GM12878 (cell line): ENCODE measurements around the gene CCDC57. TPM values are rescaled to one million over a fixed set of nuclear protein-coding genes. Genes with fewer than 3 reads are reported as not detected.
A peak's percentile ranks its signal among the peaks of the same experiment; 100 is the strongest.

ENCODE experiments used
- ATF7 ChIP-seq: fragments of 450-650 bp; IDR thresholded peaks from 2 replicates; pipeline ENCODE4 v1.6.1; 2016; ENCODE audit warnings: low read depth, mild to moderate bottlenecking
- CBX3 ChIP-seq: fragments of 200-600 bp; sonication (generic); IDR thresholded peaks from 2 replicates; pipeline ENCODE4 v1.6.1; 2016; ENCODE audit warnings: low read depth, borderline replicate concordance
- CEBPB ChIP-seq, 2 experiments: fragments of 150-350 bp in 1 of 2; IDR thresholded peaks; 2 replicates each; pipeline ENCODE4 v1.6.1; 2012 to 2014; ENCODE audit warnings: low read depth in 2 of 2, low read length in 2 of 2, borderline replicate concordance in 1 of 2, inconsistent platforms in 1 of 2
- CEBPZ ChIP-seq: fragments of 150-350 bp; IDR thresholded peaks from 2 replicates; pipeline ENCODE4 v1.6.1; 2016; ENCODE audit warnings: low read depth, low read length
- CHD4 ChIP-seq: fragments of 200-600 bp; sonication (generic); IDR thresholded peaks from 2 replicates; pipeline ENCODE4 v1.6.1; 2016; ENCODE audit warnings: mild to moderate bottlenecking
- ETV6 ChIP-seq, 2 experiments: fragments of 450-650 bp in 1 of 2; IDR thresholded peaks in 1 of 2; conservative IDR thresholded peaks in 1 of 2; 2 replicates each; pipeline ENCODE4 v1.6.1; 2014; ENCODE audit warnings: antibody characterized with exemption in 1 of 2, borderline replicate concordance in 1 of 2, low read depth in 1 of 2, mild to moderate bottlenecking in 1 of 2, moderate library complexity in 1 of 2
- EZH2 ChIP-seq: IDR thresholded peaks from 2 replicates; pipeline ENCODE4 v1.6.1; 2012; ENCODE audit warnings: low read depth, mild to moderate bottlenecking, control low read depth, inconsistent platforms, low read length, borderline replicate concordance; ENCODE audit not compliant: control insufficient read depth
- IKZF2 ChIP-seq, 2 experiments: fragments of 450-650 bp; IDR thresholded peaks; 2 replicates each; pipeline ENCODE4 v1.6.1; 2017; ENCODE audit warnings: mild to moderate bottlenecking in 2 of 2, moderate library complexity in 2 of 2
- IRF3 ChIP-seq: fragments of 450-650 bp; IDR thresholded peaks from 2 replicates; pipeline ENCODE4 v1.6.1; 2014; ENCODE audit warnings: mild to moderate bottlenecking
- MYB ChIP-seq: fragments of 150-350 bp; IDR thresholded peaks from 2 replicates; pipeline ENCODE4 v1.6.1; 2014; ENCODE audit warnings: mild to moderate bottlenecking, low read depth, low read length, borderline replicate concordance
- PML ChIP-seq: IDR thresholded peaks from 2 replicates; pipeline ENCODE4 v1.6.1; 2012; ENCODE audit warnings: low read length, inconsistent platforms
- RB1 ChIP-seq: fragments of 450-650 bp; formaldehyde crosslinking; IDR thresholded peaks from 2 replicates; pipeline ENCODE4 v1.6.1; 2017; ENCODE audit warnings: mild to moderate bottlenecking, borderline replicate concordance
- RFX5 ChIP-seq: IDR thresholded peaks from 2 replicates; pipeline ENCODE4 v1.6.1; 2011; ENCODE audit warnings: low read depth, low read length, improper control_type of control experiment
- RUNX3 ChIP-seq: IDR thresholded peaks from 2 replicates; pipeline ENCODE4 v1.6.1; 2012; ENCODE audit warnings: low read length, inconsistent platforms
- SMARCA5 ChIP-seq: fragments of 450-650 bp; IDR thresholded peaks from 2 replicates; pipeline ENCODE4 v1.6.1; 2017; ENCODE audit warnings: mild to moderate bottlenecking
- TCF3 ChIP-seq: IDR thresholded peaks from 2 replicates; pipeline ENCODE4 v1.6.1; 2012; ENCODE audit warnings: low read depth, mild to moderate bottlenecking, low read length, borderline replicate concordance; ENCODE audit not compliant: insufficient read depth
- ZNF622 ChIP-seq: fragments of 450-650 bp; IDR thresholded peaks from 2 replicates; pipeline ENCODE4 v1.6.1; 2017; ENCODE audit warnings: mild to moderate bottlenecking, inconsistent platforms
- polyA plus RNA-seq, 11 experiments: library from polyadenylated mRNA; depleted of rRNA in 4 of 11; unstranded in 6 of 11; stranded (reverse) in 5 of 11; fragments of >200 nt; fragmentation: Nextera tagmentation in 4 of 11; fragmentation: Illumina TruSeq in 1 of 11; extraction: Ambion mirVana in 4 of 11; extraction: Trizol in 1 of 11; gene quantifications; 1 replicate in 1 of 11; 2 replicates in 10 of 11; pipeline versions ENCODE4 v1.2.1 to v1.2.3, GENCODE V29; 2011 to 2016; ENCODE audit warnings: inconsistent platforms in 2 of 11, missing spikeins in 2 of 11, low read depth in 1 of 11
- total RNA-seq, 4 experiments: library from RNA; depleted of rRNA in 3 of 4; stranded (reverse); fragments of >200 nt in 3 of 4; fragmentation: Illumina TruSeq in 1 of 4; extraction: Trizol in 1 of 4; gene quantifications; 2 replicates each; pipeline versions ENCODE4 v1.2.1 to v1.2.3, GENCODE V29; 2013 to 2021
- TF ChIP-seq, protein P1 (sequence below): fragments of 450-650 bp; formaldehyde crosslinking; IDR thresholded peaks from 2 replicates; pipeline ENCODE4 v1.5.0; 2022; ENCODE audit warnings: mild to moderate bottlenecking, missing genetic modification characterization
- TF ChIP-seq, protein P2 (sequence below): fragments of 450-650 bp; IDR thresholded peaks from 2 replicates; pipeline ENCODE4 v1.6.1; 2016; ENCODE audit warnings: mild to moderate bottlenecking
- TF ChIP-seq, protein P3 (sequence below): IDR thresholded peaks from 2 replicates; pipeline ENCODE4 v1.6.1; 2011; ENCODE audit warnings: mild to moderate bottlenecking, low read depth, low read length, moderate library complexity; ENCODE audit not compliant: insufficient replicate concordance

Gene CCDC57
- total and polyA plus RNA-seq, 10 of the 15 experiments (the other 5 are each of a cell fraction or from before 2014, with no cell fraction given), result 5.4 to 123 (median 45.8) TPM

- TF ChIP-seq, protein P1, sequence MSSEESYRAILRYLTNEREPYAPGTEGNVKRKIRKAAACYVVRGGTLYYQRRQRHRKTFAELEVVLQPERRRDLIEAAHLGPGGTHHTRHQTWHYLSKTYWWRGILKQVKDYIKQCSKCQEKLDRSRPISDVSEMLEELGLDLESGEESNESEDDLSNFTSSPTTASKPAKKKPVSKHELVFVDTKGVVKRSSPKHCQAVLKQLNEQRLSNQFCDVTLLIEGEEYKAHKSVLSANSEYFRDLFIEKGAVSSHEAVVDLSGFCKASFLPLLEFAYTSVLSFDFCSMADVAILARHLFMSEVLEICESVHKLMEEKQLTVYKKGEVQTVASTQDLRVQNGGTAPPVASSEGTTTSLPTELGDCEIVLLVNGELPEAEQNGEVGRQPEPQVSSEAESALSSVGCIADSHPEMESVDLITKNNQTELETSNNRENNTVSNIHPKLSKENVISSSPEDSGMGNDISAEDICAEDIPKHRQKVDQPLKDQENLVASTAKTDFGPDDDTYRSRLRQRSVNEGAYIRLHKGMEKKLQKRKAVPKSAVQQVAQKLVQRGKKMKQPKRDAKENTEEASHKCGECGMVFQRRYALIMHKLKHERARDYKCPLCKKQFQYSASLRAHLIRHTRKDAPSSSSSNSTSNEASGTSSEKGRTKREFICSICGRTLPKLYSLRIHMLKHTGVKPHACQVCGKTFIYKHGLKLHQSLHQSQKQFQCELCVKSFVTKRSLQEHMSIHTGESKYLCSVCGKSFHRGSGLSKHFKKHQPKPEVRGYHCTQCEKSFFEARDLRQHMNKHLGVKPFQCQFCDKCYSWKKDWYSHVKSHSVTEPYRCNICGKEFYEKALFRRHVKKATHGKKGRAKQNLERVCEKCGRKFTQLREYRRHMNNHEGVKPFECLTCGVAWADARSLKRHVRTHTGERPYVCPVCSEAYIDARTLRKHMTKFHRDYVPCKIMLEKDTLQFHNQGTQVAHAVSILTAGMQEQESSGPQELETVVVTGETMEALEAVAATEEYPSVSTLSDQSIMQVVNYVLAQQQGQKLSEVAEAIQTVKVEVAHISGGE (CRISPR knock-in tag), result peak; percentile 99
- TF ChIP-seq CHD4 (no peak), SMARCA5 (peak; percentile 88), MYB (no peak; the same call in 1 of the 2 replicates), PML (no peak), IRF3 (0 out of 2 replicates have a peak, but pooled peaks have one; percentile 27), IKZF2 (IDR thresholded peaks at IDR 0.05) (no peak), RB1 (peak; percentile 90; the same call in 1 of the 2 replicates), CEBPZ (no peak), CBX3 (no peak), RFX5 (peak; percentile 31; the same call in 1 of the 2 replicates), TCF3 (0 out of 2 replicates have a peak, but pooled peaks have one; percentile 57), EZH2 (no peak), CEBPB (IDR thresholded peaks at IDR 0.05; ENCODE audit: borderline replicate concordance in 1 of 2, low read depth in 2 of 2, low read length in 2 of 2) (no peak), ZNF622 (no peak), ETV6 (conservative IDR thresholded peaks at IDR 0.05 in 1 of 2, IDR thresholded peaks at IDR 0.05 in 1 of 2; ENCODE audit: borderline replicate concordance in 1 of 2, low read depth in 1 of 2) (no peak), ATF7 (no peak), RUNX3 (peak; percentile 77)
- TF ChIP-seq, protein P2, sequence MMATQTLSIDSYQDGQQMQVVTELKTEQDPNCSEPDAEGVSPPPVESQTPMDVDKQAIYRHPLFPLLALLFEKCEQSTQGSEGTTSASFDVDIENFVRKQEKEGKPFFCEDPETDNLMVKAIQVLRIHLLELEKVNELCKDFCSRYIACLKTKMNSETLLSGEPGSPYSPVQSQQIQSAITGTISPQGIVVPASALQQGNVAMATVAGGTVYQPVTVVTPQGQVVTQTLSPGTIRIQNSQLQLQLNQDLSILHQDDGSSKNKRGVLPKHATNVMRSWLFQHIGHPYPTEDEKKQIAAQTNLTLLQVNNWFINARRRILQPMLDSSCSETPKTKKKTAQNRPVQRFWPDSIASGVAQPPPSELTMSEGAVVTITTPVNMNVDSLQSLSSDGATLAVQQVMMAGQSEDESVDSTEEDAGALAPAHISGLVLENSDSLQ, result no peak
- TF ChIP-seq, protein P3, sequence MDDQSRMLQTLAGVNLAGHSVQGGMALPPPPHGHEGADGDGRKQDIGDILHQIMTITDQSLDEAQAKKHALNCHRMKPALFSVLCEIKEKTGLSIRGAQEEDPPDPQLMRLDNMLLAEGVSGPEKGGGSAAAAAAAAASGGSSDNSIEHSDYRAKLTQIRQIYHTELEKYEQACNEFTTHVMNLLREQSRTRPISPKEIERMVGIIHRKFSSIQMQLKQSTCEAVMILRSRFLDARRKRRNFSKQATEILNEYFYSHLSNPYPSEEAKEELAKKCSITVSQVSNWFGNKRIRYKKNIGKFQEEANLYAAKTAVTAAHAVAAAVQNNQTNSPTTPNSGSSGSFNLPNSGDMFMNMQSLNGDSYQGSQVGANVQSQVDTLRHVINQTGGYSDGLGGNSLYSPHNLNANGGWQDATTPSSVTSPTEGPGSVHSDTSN, result peak; percentile 41
Observed at GRCh38 chr17:82065638-82066303, 146.9 kb downstream of the CCDC57 start, which contains the start of gene DUS1L (continued).
